Measurements from ENCODE around the gene ORC5. TPM values are rescaled to one million over a fixed set of nuclear protein-coding genes. Genes with fewer than 3 reads are reported as not detected.

ORC5 gene
- total RNA-seq = 10 to 100 TPM; 10.5 to 28.7 (median 13.5) TPM

- TF ChIP-seq EP300 (IDR thresholded peaks at IDR 0.05) (no peak), POLR2A (IDR thresholded peaks at IDR 0.05) (peak in 1 of 2 donors; percentile 58), CTCF (IDR thresholded peaks at IDR 0.05) (no peak), POLR2AphosphoS5 (IDR thresholded peaks at IDR 0.05) (peak in 1 of 3 donors; percentile 53)
- Histone ChIP-seq H3K27ac (peak within 1 kb of the TSS; percentile 30), H3K9me3 (no peaks in the 10 kb centered on the region), H3K27me3 (no peaks in the 10 kb centered on the region), H3K4me3 (peak within 1 kb of the TSS; percentile 62), H3K36me3 (peaks cover 10% of the 10 kb centered on the region), H3K4me1 (peaks cover 25% of the 10 kb centered on the region)
- 0% methylated on average over 22 of the region's 47 CpGs for WGBS
- peak; percentile 80 to 86 for DNase-seq (ENCODE audit: low spot score in 2 of 2)
These were observed at the start of gene ORC5 for GRCh38 chr7:104207731-104208420. Gene ORC5 (minus strand): TSS chr7:104208013. CDS start chr7:104207904, 109 bp downstream.

- Histone ChIP-seq H3K36me3 (no peaks in the 10 kb centered on the region), H3K4me3 (no peak overlapping the region), H3K9me3 (no peaks in the 10 kb centered on the region), H3K27me3 (no peaks in the 10 kb centered on the region), H3K4me1 (no peaks in the 10 kb centered on the region), H3K27ac (no peak overlapping the region)
- TF ChIP-seq POLR2A (IDR thresholded peaks at IDR 0.05) = no peak
- no peak for TF ChIP-seq EP300 (IDR thresholded peaks at IDR 0.05)
- no peak for TF ChIP-seq CTCF (IDR thresholded peaks at IDR 0.05)
- no peak for TF ChIP-seq POLR2AphosphoS5 (IDR thresholded peaks at IDR 0.05)
- DNase-seq (ENCODE audit: low spot score in 2 of 2) = no peak
- 74% methylated on average over 5 of the region's 5 CpGs for WGBS
These were observed 47.8 kb upstream of the ORC5 start for GRCh38 chr7:104255616-104256015.

- no peaks in the 10 kb centered on the region for H3K4me1 ChIP-seq
- no peak for DNase-seq (ENCODE audit: low spot score in 2 of 2)
- H3K27ac ChIP-seq = no peak overlapping the region
- no peak overlapping the region for H3K4me3 ChIP-seq
- TF ChIP-seq POLR2AphosphoS5 (IDR thresholded peaks at IDR 0.05) = no peak
- TF ChIP-seq CTCF (IDR thresholded peaks at IDR 0.05) = no peak
- TF ChIP-seq POLR2A (IDR thresholded peaks at IDR 0.05) = no peak
- no peak for TF ChIP-seq EP300 (IDR thresholded peaks at IDR 0.05)
- H3K36me3 ChIP-seq = no peaks in the 10 kb centered on the region
- H3K9me3 ChIP-seq = no peaks in the 10 kb centered on the region
- no peaks in the 10 kb centered on the region for H3K27me3 ChIP-seq
- 59% methylated on average over 4 of the region's 4 CpGs for WGBS
These were observed 47.4 kb upstream of the ORC5 start for GRCh38 chr7:104255194-104255593.

GRCh38 chr7:104254696-104255095, 46.9 kb upstream of the ORC5 start:
- Histone ChIP-seq H3K36me3 (no peaks in the 10 kb centered on the region), H3K27ac (no peak overlapping the region), H3K27me3 (no peaks in the 10 kb centered on the region), H3K4me1 (no peaks in the 10 kb centered on the region), H3K9me3 (no peaks in the 10 kb centered on the region), H3K4me3 (no peak overlapping the region)
- WGBS = 39% methylated on average over 1 of the region's 1 CpG
- TF ChIP-seq POLR2AphosphoS5 (IDR thresholded peaks at IDR 0.05) (no peak), POLR2A (IDR thresholded peaks at IDR 0.05) (no peak), EP300 (IDR thresholded peaks at IDR 0.05) (no peak), CTCF (IDR thresholded peaks at IDR 0.05) (no peak)
- no peak for DNase-seq (ENCODE audit: low spot score in 2 of 2)

GRCh38 chr7:104252409-104253134, 44.8 kb upstream of the ORC5 start:
- H3K4me3 ChIP-seq = no peak overlapping the region

More at GRCh38 chr7:104252409-104253134, 44.8 kb upstream of the ORC5 start:
- no peak for TF ChIP-seq EP300 (IDR thresholded peaks at IDR 0.05)
- H3K9me3 ChIP-seq = no peaks in the 10 kb centered on the region
- no peak for DNase-seq (ENCODE audit: low spot score in 2 of 2)
- H3K4me1 ChIP-seq = no peaks in the 10 kb centered on the region
- 62% methylated on average over 4 of the region's 4 CpGs for WGBS
- no peaks in the 10 kb centered on the region for H3K27me3 ChIP-seq
- no peak overlapping the region for H3K27ac ChIP-seq
- no peaks in the 10 kb centered on the region for H3K36me3 ChIP-seq

Data from suprapubic skin (tissue), 4 donors.